ENCODE data around the gene ATRIP. TPM values are rescaled to one million over a fixed set of nuclear protein-coding genes. Genes with fewer than 3 reads are reported as not detected.

ATRIP gene
- total RNA-seq, 6 donors from 2014 or later: 5.1 to 10.5 (median 6.5) TPM

DNA sequence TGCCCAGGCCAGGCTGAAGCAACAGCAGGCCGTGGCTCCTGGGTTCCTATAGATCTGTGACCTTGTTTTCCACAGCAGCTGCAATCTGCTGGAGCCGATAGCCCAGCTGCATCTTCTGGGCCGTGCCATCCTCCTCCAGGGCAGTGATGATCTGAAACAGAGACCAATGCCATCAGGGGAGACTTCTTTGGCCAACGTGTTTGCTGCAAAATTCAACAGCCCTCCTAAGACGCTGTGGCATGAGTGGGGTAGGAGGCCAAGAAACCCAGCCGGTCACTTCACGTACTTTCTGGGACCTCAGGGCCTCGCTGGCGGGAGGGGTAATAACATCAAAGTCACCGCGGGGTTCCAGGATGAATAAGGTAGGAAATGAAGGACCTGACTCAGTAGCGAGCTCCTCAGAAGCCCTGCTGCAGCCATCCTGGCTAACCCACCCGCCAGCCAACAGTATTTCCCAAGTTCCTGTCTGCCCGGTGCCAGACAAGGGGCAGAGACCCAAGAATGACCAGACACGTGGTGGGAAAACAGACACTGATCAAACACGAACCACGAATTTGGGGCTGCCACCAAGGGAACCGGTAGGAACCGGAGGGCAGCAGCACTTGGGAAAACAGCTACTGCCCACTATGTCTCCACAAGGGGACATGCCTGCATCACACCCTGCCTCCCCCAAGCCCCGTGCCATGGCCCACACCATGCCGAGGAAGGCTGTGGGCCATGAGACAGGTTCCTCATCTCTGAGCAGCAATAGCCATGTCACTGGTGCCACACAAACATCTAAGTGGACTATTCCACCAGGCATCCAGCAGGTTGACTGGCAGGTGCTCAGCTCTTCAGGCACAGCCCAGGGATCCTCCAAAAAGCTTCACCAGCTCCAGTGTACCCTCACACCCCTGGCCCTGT, 41.8 kb upstream of the ATRIP start:
- TF ChIP-seq POLR2A (IDR thresholded peaks at IDR 0.05) (no peak), POLR2AphosphoS5 (IDR thresholded peaks at IDR 0.05) (no peak), EP300 (IDR thresholded peaks at IDR 0.05) (no peak)
- TF ChIP-seq, protein P1, sequence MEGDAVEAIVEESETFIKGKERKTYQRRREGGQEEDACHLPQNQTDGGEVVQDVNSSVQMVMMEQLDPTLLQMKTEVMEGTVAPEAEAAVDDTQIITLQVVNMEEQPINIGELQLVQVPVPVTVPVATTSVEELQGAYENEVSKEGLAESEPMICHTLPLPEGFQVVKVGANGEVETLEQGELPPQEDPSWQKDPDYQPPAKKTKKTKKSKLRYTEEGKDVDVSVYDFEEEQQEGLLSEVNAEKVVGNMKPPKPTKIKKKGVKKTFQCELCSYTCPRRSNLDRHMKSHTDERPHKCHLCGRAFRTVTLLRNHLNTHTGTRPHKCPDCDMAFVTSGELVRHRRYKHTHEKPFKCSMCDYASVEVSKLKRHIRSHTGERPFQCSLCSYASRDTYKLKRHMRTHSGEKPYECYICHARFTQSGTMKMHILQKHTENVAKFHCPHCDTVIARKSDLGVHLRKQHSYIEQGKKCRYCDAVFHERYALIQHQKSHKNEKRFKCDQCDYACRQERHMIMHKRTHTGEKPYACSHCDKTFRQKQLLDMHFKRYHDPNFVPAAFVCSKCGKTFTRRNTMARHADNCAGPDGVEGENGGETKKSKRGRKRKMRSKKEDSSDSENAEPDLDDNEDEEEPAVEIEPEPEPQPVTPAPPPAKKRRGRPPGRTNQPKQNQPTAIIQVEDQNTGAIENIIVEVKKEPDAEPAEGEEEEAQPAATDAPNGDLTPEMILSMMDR (IDR thresholded peaks at IDR 0.05): no peak

DNA sequence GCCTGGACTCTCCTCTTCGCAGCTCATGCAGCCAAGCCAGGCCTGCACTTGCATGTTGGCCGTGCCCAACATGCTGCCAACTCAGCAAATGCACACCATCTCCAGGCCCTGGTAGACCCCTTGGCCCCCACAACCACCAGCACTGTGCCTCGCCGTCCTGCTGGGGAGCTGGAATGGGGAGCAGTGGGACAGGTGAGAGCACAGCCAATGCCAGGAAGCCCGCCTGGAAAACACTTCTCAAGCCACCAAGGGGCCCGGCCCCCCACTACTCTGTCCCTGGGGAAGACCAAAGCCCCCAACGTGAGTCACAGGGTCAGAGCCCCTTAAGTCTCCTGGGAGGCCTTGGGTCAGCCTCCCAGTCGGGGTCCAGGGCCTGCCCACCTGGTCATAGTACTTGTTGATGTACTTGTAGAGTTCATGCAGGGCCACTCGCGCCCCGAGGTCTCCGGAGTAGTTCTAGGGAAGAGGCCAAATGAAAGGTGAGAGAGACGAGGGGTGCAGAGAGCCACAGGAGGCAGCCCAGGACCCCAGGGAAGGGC, 41.1 kb upstream of the ATRIP start:
- ATAC-seq (ENCODE audit: low FRiP score in 2 of 2) (no peak), DNase-seq (peak; percentile 19 to 48)
- WGBS, 2 donors: 82 to 86% methylated on average over 8 to 11 of the region's 13 CpGs
- Histone ChIP-seq H3K27me3 (no peaks in the 10 kb centered on the region), H3K4me3 (no peak overlapping the region), H3K36me3 (peaks cover 8 to 66% (median 44%) of the 10 kb centered on the region in 4 donors), H3K9me3 (no peaks in the 10 kb centered on the region), H3K4me1 (no peaks in the 10 kb centered on the region), H3K27ac (no peak overlapping the region)
- TF ChIP-seq POLR2AphosphoS5 (IDR thresholded peaks at IDR 0.05) (no peak), POLR2A (IDR thresholded peaks at IDR 0.05) (no peak), EP300 (IDR thresholded peaks at IDR 0.05) (no peak)
- TF ChIP-seq, protein P1 (IDR thresholded peaks at IDR 0.05): no peak

More for the DNA sequence above, 41.8 kb upstream of the ATRIP start:
- no peak for ATAC-seq (ENCODE audit: low FRiP score in 2 of 2)
- DNase-seq: no peak
- H3K4me1 ChIP-seq: no peaks in the 10 kb centered on the region
- peaks cover 8 to 58% (median 37%) of the 10 kb centered on the region in 4 donors for H3K36me3 ChIP-seq
- H3K27ac ChIP-seq: peak overlapping the region in 1 of 4 donors; percentile 75
- H3K27me3 ChIP-seq: no peaks in the 10 kb centered on the region
- H3K4me3 ChIP-seq: no peak overlapping the region
- WGBS, 2 donors: 79 to 82% methylated on average over 16 to 21 of the region's 21 CpGs
- H3K9me3 ChIP-seq: no peaks in the 10 kb centered on the region

DNA sequence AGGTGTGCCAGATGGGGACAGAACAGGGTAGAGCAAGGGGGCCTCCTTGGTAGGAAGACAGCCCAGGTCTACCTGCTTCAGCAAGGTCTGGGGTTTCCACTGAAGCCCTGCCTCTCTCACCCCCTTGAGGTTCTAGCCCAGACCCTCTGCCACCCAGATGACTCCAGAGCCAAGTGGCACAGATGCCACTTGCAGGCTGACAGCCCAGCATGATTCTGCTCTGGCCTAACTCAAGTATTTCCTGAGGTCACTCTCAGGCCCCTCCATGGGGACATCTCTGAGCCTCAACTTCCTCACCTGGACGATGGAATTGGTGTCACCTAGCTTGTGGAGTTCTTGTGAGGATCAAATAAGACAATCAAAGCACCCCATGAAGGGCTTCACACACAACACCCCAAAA, 40.6 kb upstream of the ATRIP start:
- DNase-seq: peak in 1 of 2 donors; percentile 7
- WGBS, 2 donors: 50 to 71% methylated on average over 1 of the region's 1 CpG
- H3K27me3 ChIP-seq: no peaks in the 10 kb centered on the region
- TF ChIP-seq, protein P1 (IDR thresholded peaks at IDR 0.05): no peak
- TF ChIP-seq POLR2A (IDR thresholded peaks at IDR 0.05): no peak
- TF ChIP-seq EP300 (IDR thresholded peaks at IDR 0.05): no peak
- no peak for TF ChIP-seq POLR2AphosphoS5 (IDR thresholded peaks at IDR 0.05)
- no peaks in the 10 kb centered on the region for H3K4me1 ChIP-seq
- ATAC-seq (ENCODE audit: low FRiP score in 2 of 2): no peak
- no peaks in the 10 kb centered on the region for H3K9me3 ChIP-seq
- no peak overlapping the region for H3K4me3 ChIP-seq
- H3K36me3 ChIP-seq: peaks cover 8 to 71% (median 49%) of the 10 kb centered on the region in 4 donors
- H3K27ac ChIP-seq: no peak overlapping the region

DNA sequence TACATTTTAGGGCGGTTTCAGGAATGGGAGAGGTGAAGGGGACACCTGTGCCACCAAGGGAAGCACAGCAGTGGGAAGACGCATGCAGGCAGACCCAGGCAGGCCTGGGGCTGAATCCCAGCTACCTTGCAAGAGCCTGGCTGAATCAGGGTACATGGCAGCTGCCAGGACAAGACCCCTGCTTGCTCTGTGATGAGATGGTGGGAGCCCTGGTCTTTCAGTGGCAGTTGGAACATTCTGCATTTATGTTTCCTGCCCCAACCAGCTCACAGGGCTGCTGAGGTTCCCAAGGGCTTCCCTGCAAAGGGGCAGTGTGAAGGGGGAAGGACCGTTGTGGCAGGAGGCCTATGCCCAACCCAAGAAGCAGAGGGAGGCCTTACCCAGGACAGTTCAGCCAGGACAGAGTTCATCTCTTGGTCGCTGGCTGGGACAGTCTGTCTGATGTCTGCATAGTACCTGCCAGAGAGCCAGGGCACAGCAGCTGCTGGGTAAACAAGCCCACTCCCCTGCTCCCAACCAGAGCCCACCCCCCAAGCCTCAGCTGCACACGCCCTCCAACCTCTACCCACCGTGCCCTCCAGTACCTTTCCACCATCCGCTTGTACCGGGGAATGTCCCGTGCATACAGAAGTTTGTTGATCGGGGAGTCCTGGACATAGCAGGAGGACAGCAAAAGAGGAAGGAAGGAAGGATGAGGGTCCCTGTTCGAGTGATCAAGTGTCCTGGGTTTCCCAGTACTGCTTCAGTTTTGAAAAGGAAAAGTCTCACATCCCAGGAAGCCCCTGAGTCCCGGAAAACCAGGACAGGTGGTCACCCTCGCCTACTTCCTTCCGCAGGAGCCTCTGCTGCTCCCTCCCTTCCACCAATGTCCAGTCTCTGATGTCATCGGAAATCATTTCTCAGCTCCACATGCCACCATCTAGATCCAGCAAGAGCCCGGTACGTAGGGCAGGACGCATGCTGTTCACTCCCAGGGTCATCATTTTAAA, 39.8 kb upstream of the ATRIP start:
- ATAC-seq (ENCODE audit: low FRiP score in 2 of 2) (no peak), DNase-seq (peak in 1 of 2 donors; percentile 16)
- TF ChIP-seq POLR2A (IDR thresholded peaks at IDR 0.05) (no peak), EP300 (IDR thresholded peaks at IDR 0.05) (no peak), POLR2AphosphoS5 (IDR thresholded peaks at IDR 0.05) (no peak)
- TF ChIP-seq, protein P1 (IDR thresholded peaks at IDR 0.05): no peak
- Histone ChIP-seq H3K36me3 (peaks cover 8 to 79% (median 53%) of the 10 kb centered on the region in 4 donors), H3K4me3 (no peak overlapping the region), H3K27ac (no peak overlapping the region), H3K27me3 (no peaks in the 10 kb centered on the region), H3K9me3 (no peaks in the 10 kb centered on the region), H3K4me1 (no peaks in the 10 kb centered on the region)
- 84 to 90% methylated on average over 13 to 17 of the region's 18 CpGs for WGBS, 2 donors

Data from upper lobe of left lung (tissue), 6 donors.